H9 (cell line): ENCODE results near the gene G6PC1. TPM values are rescaled to one million over a fixed set of nuclear protein-coding genes. Genes with fewer than 3 reads are reported as not detected.

Source experiments
- DNase-seq: peaks from one replicate; pipeline ENCODE4 v3.0.0-alpha.2; 2017
- H2AFZ ChIP-seq: one replicate; pipeline ENCODE4 v1.6.1; 2013; ENCODE audit warnings: mild to moderate bottlenecking, low read length, control low read depth, moderate library complexity
- H2AK5ac ChIP-seq: 2 replicates; pipeline ENCODE4 v1.6.1; 2013; ENCODE audit warnings: low read length, control low read depth, mixed read lengths; ENCODE audit not compliant: insufficient read length
- H2BK120ac ChIP-seq: one replicate; pipeline ENCODE4 v1.6.1; 2013; ENCODE audit warnings: low read depth, mild to moderate bottlenecking, low read length, control low read depth, inconsistent platforms; ENCODE audit not compliant: poor library complexity, severe bottlenecking
- H2BK12ac ChIP-seq: 2 replicates; pipeline ENCODE4 v1.6.1; 2013; ENCODE audit warnings: low read length, control low read depth, mixed read lengths, low read depth; ENCODE audit not compliant: insufficient read length
- H2BK15ac ChIP-seq: 2 replicates; pipeline ENCODE4 v1.6.1; 2013; ENCODE audit warnings: low read depth, low read length, control low read depth
- H2BK20ac ChIP-seq: one replicate; pipeline ENCODE4 v1.6.1; 2013; ENCODE audit warnings: low read depth, mild to moderate bottlenecking, low read length, control low read depth, inconsistent platforms; ENCODE audit not compliant: poor library complexity, severe bottlenecking
- H2BK5ac ChIP-seq: 2 replicates; pipeline ENCODE4 v1.6.1; 2013; ENCODE audit warnings: low read length, control low read depth, mixed read lengths; ENCODE audit not compliant: insufficient read length
- H3K14ac ChIP-seq: 2 replicates; pipeline ENCODE4 v1.6.1; 2013; ENCODE audit warnings: low read length, control low read depth; ENCODE audit not compliant: insufficient read depth
- H3K18ac ChIP-seq: 2 replicates; pipeline ENCODE4 v1.6.1; 2013; ENCODE audit warnings: low read depth, mild to moderate bottlenecking, mixed read lengths, low read length, control low read depth; ENCODE audit not compliant: insufficient read length
- H3K23ac ChIP-seq: 2 replicates; pipeline ENCODE4 v1.6.1; 2013; ENCODE audit warnings: low read length, control low read depth, mixed read lengths, low read depth; ENCODE audit not compliant: insufficient read length
- H3K23me2 ChIP-seq: 2 replicates; pipeline ENCODE4 v1.6.1; 2013; ENCODE audit warnings: low read depth, mild to moderate bottlenecking, mixed read lengths, low read length, control low read depth; ENCODE audit not compliant: insufficient read length, poor library complexity, severe bottlenecking
- H3K27ac ChIP-seq: 2 replicates; pipeline ENCODE4 v1.5.1; 2013; ENCODE audit warnings: low read length, control low read depth, mixed read lengths, low read depth; ENCODE audit not compliant: insufficient read length
- H3K27me3 ChIP-seq: 2 replicates; pipeline ENCODE4 v1.6.1; 2013; ENCODE audit warnings: low read length, control low read depth, inconsistent platforms; ENCODE audit not compliant: insufficient read depth
- H3K4ac ChIP-seq: 2 replicates; pipeline ENCODE4 v1.6.1; 2013; ENCODE audit warnings: low read depth, mild to moderate bottlenecking, control low read depth, inconsistent platforms, low read length, moderate library complexity
- H3K4me1 ChIP-seq: 2 replicates; pipeline ENCODE4 v1.6.1; 2013; ENCODE audit warnings: low read length, control low read depth, inconsistent platforms; ENCODE audit not compliant: insufficient read depth
- H3K4me2 ChIP-seq: 2 replicates; pipeline ENCODE4 v1.6.1; 2013; ENCODE audit warnings: low read length, control low read depth, mixed read lengths; ENCODE audit not compliant: insufficient read length, insufficient read depth
- H3K56ac ChIP-seq: 2 replicates; pipeline ENCODE4 v1.6.1; 2013; ENCODE audit warnings: low read depth, mild to moderate bottlenecking, mixed read lengths, low read length, control low read depth; ENCODE audit not compliant: insufficient read length
- H3K79me1 ChIP-seq: 2 replicates; pipeline ENCODE4 v1.6.1; 2013; ENCODE audit warnings: low read depth, mild to moderate bottlenecking, moderate library complexity, low read length, control low read depth, inconsistent platforms; ENCODE audit not compliant: insufficient read depth, poor library complexity, severe bottlenecking
- H3K79me2 ChIP-seq: 2 replicates; pipeline ENCODE4 v1.6.1; 2013; ENCODE audit warnings: low read length, control low read depth, inconsistent platforms; ENCODE audit not compliant: insufficient read depth
- H3K9ac ChIP-seq: 2 replicates; pipeline ENCODE4 v1.6.1; 2013; ENCODE audit warnings: low read length, control low read depth, mixed read lengths; ENCODE audit not compliant: insufficient read length; ENCODE audit errors: extremely low read depth
- H3K9me3 ChIP-seq: one replicate; pipeline ENCODE4 v1.6.1; 2013; ENCODE audit warnings: low read depth, low read length, inconsistent platforms; ENCODE audit not compliant: control insufficient read depth
- H3T11ph ChIP-seq: one replicate; pipeline ENCODE4 v1.6.1; 2013; ENCODE audit warnings: mild to moderate bottlenecking, low read length, control low read depth, inconsistent platforms
- H4K20me1 ChIP-seq: one replicate; pipeline ENCODE4 v1.6.1; 2013; ENCODE audit not compliant: control insufficient read depth, insufficient read length, insufficient read depth
- H4K5ac ChIP-seq: 2 replicates; pipeline ENCODE4 v1.6.1; 2013; ENCODE audit warnings: low read depth, mild to moderate bottlenecking, mixed read lengths, low read length, control low read depth; ENCODE audit not compliant: insufficient read length
- H4K8ac ChIP-seq: replicated peaks from 2 replicates; pipeline ENCODE4 v1.6.1; 2013; ENCODE audit warnings: low read length, control low read depth, mixed read lengths, low read depth; ENCODE audit not compliant: insufficient read length
- H4K91ac ChIP-seq: 2 replicates; pipeline ENCODE4 v1.6.1; 2013; ENCODE audit warnings: low read depth, mild to moderate bottlenecking, moderate library complexity, mixed read lengths, low read length, control low read depth; ENCODE audit not compliant: insufficient read length
- H3K27ac Mint-ChIP-seq, 3 experiments: 2 replicates in 2 of 3; 3 replicates in 1 of 3; pipeline ENCODE4 v1.8.0; 2020 to 2021; ENCODE audit warnings: mixed read lengths in 3 of 3, mild to moderate bottlenecking in 1 of 3, moderate library complexity in 1 of 3
- H3K27me3 Mint-ChIP-seq: 2 replicates; pipeline ENCODE4 v1.8.0; 2021; ENCODE audit warnings: low read depth, mild to moderate bottlenecking, moderate library complexity, mixed read lengths
- H3K36me3 Mint-ChIP-seq, 3 experiments: 2 replicates in 2 of 3; 3 replicates in 1 of 3; pipeline ENCODE4 v1.8.0; 2020 to 2021; ENCODE audit warnings: low read depth in 3 of 3, mixed read lengths in 3 of 3; ENCODE audit not compliant: insufficient read depth in 1 of 3
- H3K4me1 Mint-ChIP-seq, 2 experiments: 2 replicates each; pipeline ENCODE4 v1.8.0; 2020; ENCODE audit warnings: mixed read lengths in 2 of 2
- H3K4me3 Mint-ChIP-seq, 2 experiments: 2 replicates in 1 of 2; 3 replicates in 1 of 2; pipeline ENCODE4 v1.8.0; 2020 to 2021; ENCODE audit warnings: mild to moderate bottlenecking in 2 of 2, mixed read lengths in 2 of 2, moderate library complexity in 1 of 2
- H3K9me3 Mint-ChIP-seq, 2 experiments: 2 replicates in 1 of 2; 3 replicates in 1 of 2; pipeline ENCODE4 v1.8.0; 2020; ENCODE audit warnings: mild to moderate bottlenecking in 2 of 2, mixed read lengths in 2 of 2, moderate library complexity in 1 of 2
- CTCF ChIP-seq: fragments of 200-600 bp; sonication (generic); conservative IDR thresholded peaks from 3 replicates; pipeline ENCODE4 v1.8.0; 2021; ENCODE audit warnings: antibody characterized with exemption, mild to moderate bottlenecking
- WGBS: extraction: QIAGEN DNeasy Blood & Tissue Kit; methylation state at CpG from one replicate; pipeline ENCODE4 v1.1.7; 2013; ENCODE audit warnings: missing lambda C conversion rate, low lambda C conversion rate, mixed read lengths; ENCODE audit not compliant: insufficient read length; ENCODE audit errors: extremely low coverage; 5-methylcytosine and 5-hydroxymethylcytosine counted together
- total RNA-seq: library from RNA; stranded (reverse); gene quantifications from 2 replicates; pipeline ENCODE4 v1.2.1, GENCODE V29; 2021

Gene G6PC1
- total RNA-seq, 1 experiment from 2014 or later, result not detected

GRCh38 chr17:42893359-42893758 lies 7.2 kb upstream of the G6PC1 start:
- no peak overlapping the region for H4K5ac ChIP-seq
- H4K20me1 ChIP-seq, result no peaks in the 10 kb centered on the region
- no peak overlapping the region for H3K23ac ChIP-seq
- no peak overlapping the region for H3T11ph ChIP-seq
- H2AK5ac ChIP-seq, result no peak overlapping the region
- no peaks in the 10 kb centered on the region for H3K27me3 ChIP-seq
- no peak overlapping the region for H4K8ac ChIP-seq
- no peak overlapping the region for H3K56ac ChIP-seq
- no peak overlapping the region for H2BK5ac ChIP-seq
- no peaks in the 10 kb centered on the region for H3K9me3 ChIP-seq
- H3K23me2 ChIP-seq, result no peaks in the 10 kb centered on the region
- Mint-ChIP-seq H3K4me1 (peaks cover 13 to 17% of the 10 kb centered on the region in 2 experiments), H3K27me3 (peaks cover 6% of the 10 kb centered on the region), H3K36me3 (no peaks in the 10 kb centered on the region), H3K9me3 (peaks cover 0 to 2% of the 10 kb centered on the region in 2 experiments; a peak in 1 of 5 replicates), H3K27ac (peak overlapping the region in 1 of 3 experiments; percentile 23; a peak in 2 of 7 replicates), H3K4me3 (no peak overlapping the region)
- H3K9ac ChIP-seq, result no peak overlapping the region
- peak overlapping the region; percentile 85 for H2AFZ ChIP-seq
- DNase-seq, result no peak
- H3K4me1 ChIP-seq, result no peaks in the 10 kb centered on the region; the same call in 1 of the 2 replicates
- no peak overlapping the region for H2BK120ac ChIP-seq
- H2BK12ac ChIP-seq, result no peak overlapping the region
- no peak overlapping the region for H3K18ac ChIP-seq
- H3K79me1 ChIP-seq, result no peaks in the 10 kb centered on the region
- H4K91ac ChIP-seq, result no peak overlapping the region
- H2BK20ac ChIP-seq, result no peak overlapping the region
- H3K14ac ChIP-seq, result no peak overlapping the region
- no peak overlapping the region for H3K27ac ChIP-seq
- no peak overlapping the region for H2BK15ac ChIP-seq
- WGBS, result no CpG with 5 or more reads among the region's 4 CpGs
- no peak overlapping the region for H3K4ac ChIP-seq
- no peaks in the 10 kb centered on the region for H3K79me2 ChIP-seq
- TF ChIP-seq CTCF, result no peak
- H3K4me2 ChIP-seq, result no peak overlapping the region
